ENCODE measurements around the gene SREK1IP1. TPM values are rescaled to one million over a fixed set of nuclear protein-coding genes. Genes with fewer than 3 reads are reported as not detected.

Gene SREK1IP1
- total and polyA plus RNA-seq, 8 donors: 2.3 to 43.2 (median 22.6) TPM

DNA sequence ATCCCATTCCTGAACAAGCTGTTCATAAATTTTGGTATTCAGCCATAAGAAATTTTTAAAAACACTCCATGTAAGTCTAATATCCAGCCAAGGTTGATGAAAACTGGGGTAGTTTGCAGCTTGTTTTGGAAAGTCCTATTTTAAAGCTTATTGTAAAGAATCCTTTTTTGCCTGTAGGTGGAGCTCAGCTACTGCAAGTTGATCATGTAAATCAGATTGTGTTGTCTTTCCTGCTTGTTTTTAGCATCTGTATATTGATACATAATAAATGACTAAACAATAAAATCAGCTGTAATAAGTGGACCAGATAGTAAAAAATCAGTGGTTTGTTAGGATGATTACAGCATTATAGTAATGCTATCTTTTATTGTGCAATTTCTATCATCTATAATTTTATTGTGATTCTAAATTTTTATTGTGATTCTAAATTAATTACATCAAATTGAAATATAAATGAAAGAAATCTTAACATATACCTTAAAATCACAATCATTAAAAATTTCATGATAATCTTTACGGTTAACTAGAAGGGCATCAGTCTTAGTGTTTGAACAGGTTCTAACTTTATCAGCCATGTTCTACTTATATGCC is 42.7 kb upstream of the SREK1IP1 start:
- H3K27ac ChIP-seq: no peak overlapping the region
- WGBS, 5 donors: 32 to 75% (median 56%) methylated on average over 1 of the region's 1 CpG
- DNase-seq: peak in 1 of 2 donors; percentile 80
- H3K9me3 ChIP-seq: no peaks in the 10 kb centered on the region
- peaks cover 0 to 16% (median 5%) of the 10 kb centered on the region in 4 donors for H3K36me3 ChIP-seq
- no peaks in the 10 kb centered on the region for H3K27me3 ChIP-seq
- no peaks in the 10 kb centered on the region for H3K4me1 ChIP-seq
- TF ChIP-seq POLR2A (IDR thresholded peaks at IDR 0.05) (no peak), EP300 (IDR thresholded peaks at IDR 0.05) (no peak), POLR2AphosphoS5 (IDR thresholded peaks at IDR 0.05) (no peak)
- TF ChIP-seq, protein P1, sequence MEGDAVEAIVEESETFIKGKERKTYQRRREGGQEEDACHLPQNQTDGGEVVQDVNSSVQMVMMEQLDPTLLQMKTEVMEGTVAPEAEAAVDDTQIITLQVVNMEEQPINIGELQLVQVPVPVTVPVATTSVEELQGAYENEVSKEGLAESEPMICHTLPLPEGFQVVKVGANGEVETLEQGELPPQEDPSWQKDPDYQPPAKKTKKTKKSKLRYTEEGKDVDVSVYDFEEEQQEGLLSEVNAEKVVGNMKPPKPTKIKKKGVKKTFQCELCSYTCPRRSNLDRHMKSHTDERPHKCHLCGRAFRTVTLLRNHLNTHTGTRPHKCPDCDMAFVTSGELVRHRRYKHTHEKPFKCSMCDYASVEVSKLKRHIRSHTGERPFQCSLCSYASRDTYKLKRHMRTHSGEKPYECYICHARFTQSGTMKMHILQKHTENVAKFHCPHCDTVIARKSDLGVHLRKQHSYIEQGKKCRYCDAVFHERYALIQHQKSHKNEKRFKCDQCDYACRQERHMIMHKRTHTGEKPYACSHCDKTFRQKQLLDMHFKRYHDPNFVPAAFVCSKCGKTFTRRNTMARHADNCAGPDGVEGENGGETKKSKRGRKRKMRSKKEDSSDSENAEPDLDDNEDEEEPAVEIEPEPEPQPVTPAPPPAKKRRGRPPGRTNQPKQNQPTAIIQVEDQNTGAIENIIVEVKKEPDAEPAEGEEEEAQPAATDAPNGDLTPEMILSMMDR (IDR thresholded peaks at IDR 0.05): peak in 5 of 7 experiments; percentile 10 to 60 (median 39)
- no peak overlapping the region for H3K4me3 ChIP-seq
- intact Hi-C loops (cut with DNase I; ENCODE audit: low total_unique reads): no loop called here

- H3K27me3 ChIP-seq: no peaks in the 10 kb centered on the region
- H3K27ac ChIP-seq: no peak overlapping the region
Measured at GRCh38 chr5:64807520-64807919, 39.0 kb upstream of the SREK1IP1 start.

DNA sequence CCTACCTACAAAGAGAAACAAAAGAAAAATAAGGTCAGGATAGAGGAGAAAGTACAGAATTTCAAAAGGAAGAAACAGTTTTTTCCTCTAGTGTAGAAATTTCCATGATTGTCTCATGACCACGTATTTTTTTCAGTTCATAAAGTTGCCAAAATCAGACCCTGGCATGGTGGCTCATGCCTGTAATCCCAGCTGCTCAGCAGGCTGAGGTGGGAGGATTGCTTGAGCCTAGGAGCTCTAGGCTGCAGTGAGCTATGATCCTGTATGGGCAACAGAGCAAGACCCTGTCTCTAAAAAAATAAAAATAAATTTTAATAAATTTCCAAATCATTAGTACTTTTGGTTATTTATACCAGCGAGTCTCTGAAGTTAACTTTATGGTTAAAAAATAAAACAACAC is 38.0 kb upstream of the SREK1IP1 start:
- intact Hi-C loops (cut with DNase I; ENCODE audit: low total_unique reads): no loop called here
- TF ChIP-seq POLR2A (IDR thresholded peaks at IDR 0.05): no peak
- TF ChIP-seq, protein P1 (IDR thresholded peaks at IDR 0.05): no peak
- TF ChIP-seq EP300 (IDR thresholded peaks at IDR 0.05): no peak
- no peak for TF ChIP-seq POLR2AphosphoS5 (IDR thresholded peaks at IDR 0.05)
- H3K36me3 ChIP-seq: peaks cover 0 to 40% (median 34%) of the 10 kb centered on the region in 4 donors
- no peaks in the 10 kb centered on the region for H3K4me1 ChIP-seq
- H3K4me3 ChIP-seq: no peak overlapping the region
- H3K27ac ChIP-seq: no peak overlapping the region
- no peaks in the 10 kb centered on the region for H3K27me3 ChIP-seq
- no peak for DNase-seq
- 69 to 90% (median 80%) methylated on average over 2 of the region's 2 CpGs for WGBS, 5 donors
- H3K9me3 ChIP-seq: no peaks in the 10 kb centered on the region

More at GRCh38 chr5:64807520-64807919, 39.0 kb upstream of the SREK1IP1 start:
- intact Hi-C loops (cut with DNase I; ENCODE audit: low total_unique reads): no loop called here
- peak in 1 of 2 donors; percentile 41 for DNase-seq
- H3K36me3 ChIP-seq: peaks cover 0 to 32% (median 26%) of the 10 kb centered on the region in 4 donors
- no peak overlapping the region for H3K4me3 ChIP-seq
- no peaks in the 10 kb centered on the region for H3K4me1 ChIP-seq
- TF ChIP-seq, protein P1 (IDR thresholded peaks at IDR 0.05): no peak
- H3K9me3 ChIP-seq: no peaks in the 10 kb centered on the region
- WGBS, 5 donors: 52 to 69% (median 57%) methylated on average over 5 of the region's 5 CpGs

DNA sequence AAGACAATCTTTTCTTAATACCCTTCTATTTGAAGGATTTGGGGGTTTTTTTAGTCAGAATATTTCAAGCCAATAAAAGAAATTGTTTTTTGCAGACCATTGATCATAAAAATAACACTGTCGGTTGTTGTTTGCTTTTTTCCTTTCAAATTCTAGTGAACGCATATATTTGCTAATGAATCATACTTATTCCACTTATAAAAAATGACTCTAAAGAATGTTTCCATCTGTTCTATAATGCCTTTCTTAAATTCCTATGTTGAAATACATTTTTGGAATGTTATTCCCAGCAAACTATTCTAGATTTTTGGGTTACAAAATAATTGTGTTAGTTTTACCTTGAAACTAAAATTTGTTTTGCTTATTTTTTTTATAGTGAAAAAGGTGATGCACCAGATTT is 32.4 kb upstream of the SREK1IP1 start:
- H3K4me1 ChIP-seq: no peaks in the 10 kb centered on the region
- no peaks in the 10 kb centered on the region for H3K9me3 ChIP-seq
- DNase-seq: no peak
- no peak overlapping the region for H3K4me3 ChIP-seq
- H3K27me3 ChIP-seq: no peaks in the 10 kb centered on the region
- H3K27ac ChIP-seq: no peak overlapping the region
- peaks cover 0 to 41% (median 34%) of the 10 kb centered on the region in 4 donors for H3K36me3 ChIP-seq
- WGBS, 5 donors: 89 to 99% (median 94%) methylated on average over 2 of the region's 2 CpGs
- intact Hi-C loops (cut with DNase I; ENCODE audit: low total_unique reads): no loop called here
- TF ChIP-seq, protein P1 (IDR thresholded peaks at IDR 0.05): no peak
- TF ChIP-seq POLR2A (IDR thresholded peaks at IDR 0.05) (no peak), EP300 (IDR thresholded peaks at IDR 0.05) (no peak), POLR2AphosphoS5 (IDR thresholded peaks at IDR 0.05) (no peak)

All from stomach (tissue), 9 donors.